Suprapubic skin (tissue), 4 donors: Measurements from ENCODE around the gene CUL1.

Experiments
- EP300 ChIP-seq: sonication (generic); formaldehyde crosslinking; IDR thresholded peaks from one replicate; pipeline ENCODE4 v1.6.1; 2017; ENCODE audit warnings: antibody characterized with exemption
- POLR2A ChIP-seq, 2 donors: fragments of 450-650 bp; IDR thresholded peaks; one replicate each; pipeline ENCODE4 v1.6.1; 2017; ENCODE audit warnings: antibody characterized with exemption in 2 of 2, mild to moderate bottlenecking in 2 of 2, moderate library complexity in 2 of 2
- POLR2AphosphoS5 ChIP-seq, 3 donors: sonication (generic); formaldehyde crosslinking; IDR thresholded peaks; one replicate each; pipeline ENCODE4 v1.6.1; 2017; ENCODE audit warnings: antibody characterized with exemption in 3 of 3
- TF ChIP-seq, protein P1 (sequence below), 2 donors: fragments of 200-600 bp in 1 of 2; fragments of 450-650 bp in 1 of 2; sonication (generic) in 1 of 2; IDR thresholded peaks; one replicate each; pipeline ENCODE4 v1.5.1; 2016 to 2019; ENCODE audit warnings: antibody characterized with exemption in 2 of 2, mild to moderate bottlenecking in 1 of 2, moderate library complexity in 1 of 2

DNA sequence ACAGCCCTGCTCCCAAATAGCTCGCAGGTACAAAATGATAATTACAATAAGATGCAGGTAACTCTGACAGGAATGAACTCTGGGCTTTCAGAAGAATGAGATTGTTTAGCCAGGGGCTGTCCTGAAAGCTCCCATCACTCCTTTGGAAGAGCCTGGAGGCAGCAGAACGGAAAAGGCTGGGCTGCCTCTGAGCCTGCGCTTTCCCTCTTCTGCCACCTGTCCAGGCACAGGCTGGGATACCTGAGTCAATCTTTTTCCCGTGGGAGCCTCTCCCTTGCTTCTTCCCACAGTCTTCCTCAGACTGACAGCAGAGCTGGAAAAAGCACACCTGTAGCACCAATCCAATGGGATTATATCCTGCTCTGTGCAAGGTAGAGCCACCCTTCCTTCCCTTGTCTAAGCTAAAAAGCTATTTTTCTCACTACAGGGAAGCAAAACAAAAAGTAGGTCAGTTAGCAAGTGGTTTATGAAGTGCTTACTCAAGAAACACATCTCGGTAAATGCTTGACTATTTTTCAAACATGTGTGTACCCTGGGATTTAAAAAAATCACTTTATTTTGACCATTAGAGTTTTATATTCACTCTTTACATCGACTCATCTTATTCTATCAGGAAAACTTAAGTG is 12.3 kb upstream of the CUL1 start:
- no peak for TF ChIP-seq POLR2A (IDR thresholded peaks at IDR 0.05)
- TF ChIP-seq, protein P1, sequence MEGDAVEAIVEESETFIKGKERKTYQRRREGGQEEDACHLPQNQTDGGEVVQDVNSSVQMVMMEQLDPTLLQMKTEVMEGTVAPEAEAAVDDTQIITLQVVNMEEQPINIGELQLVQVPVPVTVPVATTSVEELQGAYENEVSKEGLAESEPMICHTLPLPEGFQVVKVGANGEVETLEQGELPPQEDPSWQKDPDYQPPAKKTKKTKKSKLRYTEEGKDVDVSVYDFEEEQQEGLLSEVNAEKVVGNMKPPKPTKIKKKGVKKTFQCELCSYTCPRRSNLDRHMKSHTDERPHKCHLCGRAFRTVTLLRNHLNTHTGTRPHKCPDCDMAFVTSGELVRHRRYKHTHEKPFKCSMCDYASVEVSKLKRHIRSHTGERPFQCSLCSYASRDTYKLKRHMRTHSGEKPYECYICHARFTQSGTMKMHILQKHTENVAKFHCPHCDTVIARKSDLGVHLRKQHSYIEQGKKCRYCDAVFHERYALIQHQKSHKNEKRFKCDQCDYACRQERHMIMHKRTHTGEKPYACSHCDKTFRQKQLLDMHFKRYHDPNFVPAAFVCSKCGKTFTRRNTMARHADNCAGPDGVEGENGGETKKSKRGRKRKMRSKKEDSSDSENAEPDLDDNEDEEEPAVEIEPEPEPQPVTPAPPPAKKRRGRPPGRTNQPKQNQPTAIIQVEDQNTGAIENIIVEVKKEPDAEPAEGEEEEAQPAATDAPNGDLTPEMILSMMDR (IDR thresholded peaks at IDR 0.05) = no peak
- TF ChIP-seq POLR2AphosphoS5 (IDR thresholded peaks at IDR 0.05) = no peak
- no peak for TF ChIP-seq EP300
